GM12878 (cell line): ENCODE results near the gene LFNG. TPM values are rescaled to one million over a fixed set of nuclear protein-coding genes. Genes with fewer than 3 reads are reported as not detected.

ENCODE experiments used
- ATAC-seq: fragments of 200-7000 bp; cut with Tn5 transposase; 3 replicates; pipeline ENCODE4 v1.9.1; 2020; ENCODE audit warnings: mild to moderate bottlenecking, moderate library complexity
- BruUV-seq: library from RNA; stranded (reverse); fragments of 400-500 nt; replicated peaks from 2 replicates; lab custom pipeline; 2021; lab: Mats Ljungman, UMichigan
- CTCF ChIA-PET: fragments of 300-600 bp; sonication (Branson Sonifier 250); formaldehyde crosslinking; extraction: SDS; loops from one replicate; lab custom pipeline; 2021; ENCODE audit warnings: inconsistent platforms; lab: Yijun Ruan, JAX
- POLR2A ChIA-PET: fragments of 350-600 bp; formaldehyde crosslinking; extraction: SDS; loops from one replicate; lab custom pipeline; 2021; ENCODE audit warnings: inconsistent platforms; lab: Charles Lee
- RAD21 ChIA-PET: fragments of 300-600 bp; sonication (Branson Sonifier 250); formaldehyde crosslinking; loops from one replicate; lab custom pipeline; 2023; ENCODE audit warnings: antibody characterized with exemption; ENCODE audit not compliant: unreplicated experiment; lab: Charles Lee
- SMC1A ChIA-PET: fragments of 300-600 bp; sonication (Branson Sonifier 250); formaldehyde crosslinking; loops from one replicate; lab custom pipeline; 2023; ENCODE audit not compliant: unreplicated experiment, uncharacterized antibody; lab: Charles Lee
- DNase-seq: peaks from one replicate; pipeline ENCODE4 v3.0.0-alpha.2; 2011; ENCODE audit warnings: low read depth, low spot score
- FAIRE-seq: peaks from 3 replicates; lab custom pipeline; 2011; peaks lifted over from hg19 to GRCh38; lab: Jason Lieb, UNC
- H2AFZ ChIP-seq: 2 replicates; pipeline ENCODE4 v1.6.0; 2011; ENCODE audit warnings: low read depth, low read length, control low read depth; ENCODE audit not compliant: control insufficient read depth
- H3K27ac ChIP-seq: 2 replicates; pipeline ENCODE4 v1.5.1; 2011; ENCODE audit warnings: control low read depth; ENCODE audit not compliant: control insufficient read depth, insufficient read depth
- H3K27me3 ChIP-seq, 2 experiments: replicated peaks in 1 of 2; 2 replicates each; pipeline versions ENCODE4 v1.6.0 to v1.6.1; 2011; ENCODE audit warnings: low read length in 1 of 2; ENCODE audit not compliant: control insufficient read depth in 2 of 2, insufficient read depth in 2 of 2
- H3K36me3 ChIP-seq, 2 experiments: 2 replicates each; pipeline ENCODE4 v1.5.1; 2011; ENCODE audit warnings: low read length in 1 of 2; ENCODE audit not compliant: control insufficient read depth in 2 of 2, insufficient read depth in 2 of 2
- H3K4me1 ChIP-seq: 2 replicates; pipeline ENCODE4 v1.6.1; 2011; ENCODE audit warnings: mild to moderate bottlenecking, low read length, moderate library complexity, mixed read lengths; ENCODE audit not compliant: control insufficient read depth, insufficient read depth
- H3K4me2 ChIP-seq: 2 replicates; pipeline ENCODE4 v1.6.0; 2011; ENCODE audit warnings: control low read depth; ENCODE audit not compliant: control insufficient read depth, insufficient read depth
- H3K4me3 ChIP-seq: fragments of 200-600 bp; sonication (generic); 2 replicates; pipeline ENCODE4 v1.5.1; 2016
- H3K79me2 ChIP-seq: 2 replicates; pipeline ENCODE4 v1.6.0; 2011; ENCODE audit warnings: low read length; ENCODE audit not compliant: control insufficient read depth, insufficient read depth
- H3K9ac ChIP-seq: 2 replicates; pipeline ENCODE4 v1.8.0; 2011; ENCODE audit warnings: low read length, control low read depth, mixed read lengths; ENCODE audit not compliant: control insufficient read depth, insufficient read depth
- H3K9me3 ChIP-seq: replicated peaks from 3 replicates; pipeline ENCODE4 v1.5.1; 2011; ENCODE audit warnings: mild to moderate bottlenecking, low read length; ENCODE audit not compliant: control insufficient read depth, insufficient read depth
- H4K20me1 ChIP-seq: 2 replicates; pipeline ENCODE4 v1.6.0; 2011; ENCODE audit not compliant: control insufficient read depth, insufficient read depth
- CTCF ChIP-seq, 3 experiments: IDR thresholded peaks in 2 of 3; conservative IDR thresholded peaks in 1 of 3; 2 replicates each; pipeline ENCODE4 v1.5.1; 2011; ENCODE audit warnings: low read depth in 3 of 3, low read length in 3 of 3, mild to moderate bottlenecking in 3 of 3, control low read depth in 2 of 3, moderate library complexity in 2 of 3, inconsistent platforms in 1 of 3, mixed read lengths in 1 of 3; ENCODE audit not compliant: control insufficient read depth in 2 of 3, insufficient read depth in 1 of 3; ENCODE audit errors: extremely low read depth in 1 of 3
- IRF4 ChIP-seq: IDR thresholded peaks from 2 replicates; pipeline ENCODE4 v1.6.1; 2011; ENCODE audit warnings: low read depth, low read length
- MAX ChIP-seq: IDR thresholded peaks from 2 replicates; pipeline ENCODE4 v1.6.1; 2012; ENCODE audit warnings: low read depth, low read length, improper control_type of control experiment
- MTA3 ChIP-seq: IDR thresholded peaks from 2 replicates; pipeline ENCODE4 v1.6.1; 2012; ENCODE audit warnings: low read length, inconsistent platforms, borderline replicate concordance
- YY1 ChIP-seq: IDR thresholded peaks from 2 replicates; pipeline ENCODE4 v1.6.1; 2011; ENCODE audit warnings: low read depth, mild to moderate bottlenecking, low read length
- ZSCAN29 ChIP-seq: fragments of 450-650 bp; IDR thresholded peaks from 2 replicates; pipeline ENCODE4 v1.6.1; 2017; ENCODE audit warnings: mild to moderate bottlenecking, moderate library complexity
- WGBS: methylation state at CpG from one replicate; pipeline ENCODE4 v1.1.6; 2016; ENCODE audit warnings: low lambda C conversion rate; ENCODE audit not compliant: insufficient replicate concordance, insufficient coverage; ENCODE audit errors: missing lambda C conversion rate; 5-methylcytosine and 5-hydroxymethylcytosine counted together
- in situ Hi-C: fragments of 300-500 bp; cut with MboI; formaldehyde crosslinking; loops from 9 replicates; pipeline ENCODE4 v1.14.3; 2018; ENCODE audit warnings: mixed read lengths
- intact Hi-C: fragments of 100-400 bp; cut with micrococcal nuclease; formaldehyde crosslinking; loops from one replicate; pipeline ENCODE4 v1.14.2; 2022; ENCODE audit not compliant: unreplicated experiment
- polyA plus RNA-seq, 11 experiments: library from polyadenylated mRNA; depleted of rRNA in 4 of 11; unstranded in 6 of 11; stranded (reverse) in 5 of 11; fragments of >200 nt; fragmentation: Nextera tagmentation in 4 of 11; fragmentation: Illumina TruSeq in 1 of 11; extraction: Ambion mirVana in 4 of 11; extraction: Trizol in 1 of 11; gene quantifications; 1 replicate in 1 of 11; 2 replicates in 10 of 11; pipeline versions ENCODE4 v1.2.1 to v1.2.3, GENCODE V29; 2011 to 2016; ENCODE audit warnings: inconsistent platforms in 2 of 11, missing spikeins in 2 of 11, low read depth in 1 of 11
- total RNA-seq, 4 experiments: library from RNA; depleted of rRNA in 3 of 4; stranded (reverse); fragments of >200 nt in 3 of 4; fragmentation: Illumina TruSeq in 1 of 4; extraction: Trizol in 1 of 4; gene quantifications; 2 replicates each; pipeline versions ENCODE4 v1.2.1 to v1.2.3, GENCODE V29; 2013 to 2021
- TF ChIP-seq, protein P1 (sequence below): fragments of 450-650 bp; IDR thresholded peaks from 2 replicates; pipeline ENCODE4 v1.6.1; 2017; ENCODE audit warnings: mild to moderate bottlenecking

LFNG gene
- total and polyA plus RNA-seq, 10 of the 15 experiments (the other 5 are each of a cell fraction or from before 2014, with no cell fraction given) = 0.09 to 0.68 (median 0.33) TPM; not detected in 2

DNA sequence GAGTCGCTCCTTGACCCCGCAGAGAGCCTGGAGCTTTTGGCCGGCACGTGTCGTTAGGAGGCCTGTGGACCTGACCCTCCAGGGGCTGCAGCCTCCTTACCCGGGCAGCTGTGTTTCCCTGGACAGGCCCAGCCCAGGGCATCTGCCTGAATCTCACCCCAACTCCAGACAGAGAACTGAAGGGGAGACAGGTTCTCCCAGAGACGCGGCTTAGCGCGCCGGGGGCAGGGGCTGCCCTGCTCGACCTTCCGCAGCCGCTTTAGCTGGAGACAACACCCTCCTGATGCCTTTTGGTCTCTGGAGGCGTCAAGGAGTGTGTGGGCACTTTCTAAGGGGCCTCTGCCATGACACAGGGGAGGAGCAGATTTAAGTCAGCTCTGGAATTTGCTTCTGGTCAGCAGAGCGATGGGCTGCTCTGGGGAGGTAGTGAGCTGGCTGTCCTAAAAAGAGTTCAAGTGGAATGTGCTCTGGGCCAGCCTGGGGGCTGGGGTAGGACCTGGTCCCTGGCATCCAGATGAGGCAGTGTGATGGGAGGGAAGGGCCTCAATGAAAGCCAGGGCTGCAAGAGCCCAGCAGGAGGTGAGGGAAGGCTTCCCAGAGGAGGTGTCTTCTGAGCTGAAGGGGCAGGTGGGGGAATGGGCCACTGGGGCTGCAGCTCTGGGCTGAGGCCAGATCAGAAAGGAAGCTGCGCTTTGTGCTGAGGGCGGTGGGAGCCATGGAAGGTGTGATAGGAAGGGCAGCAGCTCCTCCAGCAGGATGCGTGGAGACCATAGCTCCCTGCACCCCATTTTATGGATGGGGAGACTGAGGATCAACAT is 49.2 kb upstream of the LFNG start:
- in situ Hi-C loops (no loop called here), intact Hi-C loops (no loop called here)
- Histone ChIP-seq H3K9ac (no peak overlapping the region), H3K4me3 (no peak overlapping the region), H4K20me1 (no peaks in the 10 kb centered on the region), H2AFZ (no peak overlapping the region), H3K27ac (no peak overlapping the region), H3K36me3 (no peaks in the 10 kb centered on the region), H3K4me1 (no peaks in the 10 kb centered on the region), H3K27me3 (no peaks in the 10 kb centered on the region), H3K79me2 (no peaks in the 10 kb centered on the region), H3K4me2 (no peak overlapping the region), H3K9me3 (no peaks in the 10 kb centered on the region)
- POLR2A ChIA-PET = interaction anchor here (1.3 kb wide), 1 partner anchor 144 kb away, joined by 4 read pairs; no protein-coding TSS in a partner anchor
- BruUV-seq = no TSS peak
- DNase-seq (no peak), ATAC-seq (no peak), FAIRE-seq (no peak)
- SMC1A ChIA-PET = interaction anchor here (1.0 to 2.6 kb wide), 5 partner anchors 11 to 116 kb away, joined by 3 to 10 read pairs (median 5); no protein-coding TSS in a partner anchor
- CTCF ChIA-PET = interaction anchor here (1.1 to 6.7 kb wide), 8 partner anchors 10 to 220 kb away, joined by 3 to 114 read pairs (median 6); no protein-coding TSS in a partner anchor
- TF ChIP-seq MTA3 (no peak), ZSCAN29 (no peak), MAX (no peak), IRF4 (no peak), YY1 (no peak), CTCF (IDR thresholded peaks at IDR 0.05 in 2 of 3, conservative IDR thresholded peaks at IDR 0.05 in 1 of 3; ENCODE audit: control insufficient read depth in 2 of 3, extremely low read depth in 1 of 3, insufficient read depth in 1 of 3, low read depth in 3 of 3, low read length in 3 of 3) (no peak)
- TF ChIP-seq, protein P1, sequence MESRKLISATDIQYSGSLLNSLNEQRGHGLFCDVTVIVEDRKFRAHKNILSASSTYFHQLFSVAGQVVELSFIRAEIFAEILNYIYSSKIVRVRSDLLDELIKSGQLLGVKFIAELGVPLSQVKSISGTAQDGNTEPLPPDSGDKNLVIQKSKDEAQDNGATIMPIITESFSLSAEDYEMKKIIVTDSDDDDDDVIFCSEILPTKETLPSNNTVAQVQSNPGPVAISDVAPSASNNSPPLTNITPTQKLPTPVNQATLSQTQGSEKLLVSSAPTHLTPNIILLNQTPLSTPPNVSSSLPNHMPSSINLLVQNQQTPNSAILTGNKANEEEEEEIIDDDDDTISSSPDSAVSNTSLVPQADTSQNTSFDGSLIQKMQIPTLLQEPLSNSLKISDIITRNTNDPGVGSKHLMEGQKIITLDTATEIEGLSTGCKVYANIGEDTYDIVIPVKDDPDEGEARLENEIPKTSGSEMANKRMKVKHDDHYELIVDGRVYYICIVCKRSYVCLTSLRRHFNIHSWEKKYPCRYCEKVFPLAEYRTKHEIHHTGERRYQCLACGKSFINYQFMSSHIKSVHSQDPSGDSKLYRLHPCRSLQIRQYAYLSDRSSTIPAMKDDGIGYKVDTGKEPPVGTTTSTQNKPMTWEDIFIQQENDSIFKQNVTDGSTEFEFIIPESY = no peak
- RAD21 ChIA-PET = interaction anchor here (1.7 to 3.7 kb wide), 2 partner anchors 18 to 122 kb away, joined by 6 to 42 read pairs; no protein-coding TSS in a partner anchor
- 73% methylated on average over 19 of the region's 19 CpGs for WGBS
